SU-DHL-6 (cell line): ENCODE results near the gene BRCC3.

Experiments
- H2AFZ ChIP-seq: fragments of 200-600 bp; sonication (generic); 2 replicates; pipeline ENCODE4 v1.6.1; 2014; ENCODE audit warnings: low read depth, mild to moderate bottlenecking, moderate library complexity, mixed read lengths, antibody characterized with exemption, low read length; ENCODE audit not compliant: severe bottlenecking
- H3F3A ChIP-seq: fragments of 200-600 bp; shearing (Covaris generic); 2 replicates; pipeline ENCODE4 v1.6.0; 2016; ENCODE audit warnings: antibody characterized with exemption, mild to moderate bottlenecking; ENCODE audit not compliant: insufficient read depth
- H3K27ac ChIP-seq: fragments of 200-600 bp; sonication (generic); 2 replicates; pipeline ENCODE4 v1.5.1; 2016; ENCODE audit warnings: low read depth, mild to moderate bottlenecking, low read length, moderate library complexity, mixed read lengths
- H3K27me3 ChIP-seq: fragments of 200-600 bp; sonication (generic), shearing (Covaris generic); 2 replicates; pipeline ENCODE4 v1.6.0; 2014; ENCODE audit warnings: mild to moderate bottlenecking, low read length
- H3K36me3 ChIP-seq: fragments of 200-600 bp; sonication (generic); 2 replicates; pipeline ENCODE4 v1.6.1; 2014; ENCODE audit warnings: mild to moderate bottlenecking, low read length, mixed read lengths
- H3K4me2 ChIP-seq: fragments of 300-600, 200-600 bp; shearing (Covaris generic), sonication (generic); 2 replicates; pipeline ENCODE4 v1.6.0; 2014; ENCODE audit warnings: low read length, low read depth, mild to moderate bottlenecking; ENCODE audit not compliant: poor library complexity, severe bottlenecking
- H3K4me3 ChIP-seq: fragments of 200-600 bp; sonication (generic); 2 replicates; pipeline ENCODE4 v1.5.1; 2014; ENCODE audit warnings: antibody characterized with exemption, low read length, mild to moderate bottlenecking, mixed read lengths; ENCODE audit not compliant: insufficient read depth, poor library complexity, severe bottlenecking
- H3K79me2 ChIP-seq: fragments of 200-600 bp; sonication (generic); 2 replicates; pipeline ENCODE4 v1.6.1; 2014; ENCODE audit warnings: mild to moderate bottlenecking, low read length, moderate library complexity; ENCODE audit not compliant: insufficient read depth
- H3K9ac ChIP-seq: fragments of 200-600 bp; sonication (generic); 2 replicates; pipeline ENCODE4 v1.7.0; 2014; ENCODE audit warnings: mild to moderate bottlenecking, low read length
- H3K9me2 ChIP-seq: fragments of 200-600 bp; sonication (generic); replicated peaks from 2 replicates; pipeline ENCODE4 v1.6.1; 2014; ENCODE audit warnings: low read length; ENCODE audit not compliant: insufficient read depth
- H3K9me3 ChIP-seq: fragments of 200-600 bp; sonication (generic); 2 replicates; pipeline ENCODE4 v1.6.1; 2014; ENCODE audit warnings: low read length, mixed read lengths; ENCODE audit not compliant: insufficient read depth
- H4K20me1 ChIP-seq: fragments of 200-600 bp; sonication (generic); 2 replicates; pipeline ENCODE4 v1.6.1; 2014; ENCODE audit warnings: low read depth, mild to moderate bottlenecking, antibody characterized with exemption, low read length, moderate library complexity, mixed read lengths
- CTCF ChIP-seq: fragments of 200-600 bp; sonication (generic); IDR thresholded peaks from one replicate; pipeline ENCODE4 v1.5.1; 2017; ENCODE audit warnings: antibody characterized with exemption, mild to moderate bottlenecking, low read length, moderate library complexity; ENCODE audit not compliant: insufficient read depth, poor library complexity, severe bottlenecking
- EZH2phosphoT487 ChIP-seq: fragments of 200-600 bp; sonication (generic), shearing (Covaris generic); conservative IDR thresholded peaks from 2 replicates; pipeline ENCODE4 v1.6.1; 2018; ENCODE audit warnings: mild to moderate bottlenecking, antibody characterized with exemption, low read length, moderate library complexity, mixed read lengths

BRCC3 gene

GRCh38 chrX:155069414-155069813 is 1.9 kb upstream of the BRCC3 start:
- Histone ChIP-seq H3K9ac (peak overlapping the region; percentile 96), H3K4me2 (peak overlapping the region; percentile 72), H3K36me3 (no peaks in the 10 kb centered on the region), H3K4me3 (peak overlapping the region; percentile 95), H2AFZ (no peak overlapping the region), H3K27me3 (no peaks in the 10 kb centered on the region), H3F3A (no peaks in the 10 kb centered on the region), H3K9me3 (no peaks in the 10 kb centered on the region), H3K9me2 (no peaks in the 10 kb centered on the region), H3K27ac (no peak overlapping the region), H4K20me1 (no peaks in the 10 kb centered on the region), H3K79me2 (peaks cover 63% of the 10 kb centered on the region)
- TF ChIP-seq EZH2phosphoT487 (no peak), CTCF (no peak)

DNA sequence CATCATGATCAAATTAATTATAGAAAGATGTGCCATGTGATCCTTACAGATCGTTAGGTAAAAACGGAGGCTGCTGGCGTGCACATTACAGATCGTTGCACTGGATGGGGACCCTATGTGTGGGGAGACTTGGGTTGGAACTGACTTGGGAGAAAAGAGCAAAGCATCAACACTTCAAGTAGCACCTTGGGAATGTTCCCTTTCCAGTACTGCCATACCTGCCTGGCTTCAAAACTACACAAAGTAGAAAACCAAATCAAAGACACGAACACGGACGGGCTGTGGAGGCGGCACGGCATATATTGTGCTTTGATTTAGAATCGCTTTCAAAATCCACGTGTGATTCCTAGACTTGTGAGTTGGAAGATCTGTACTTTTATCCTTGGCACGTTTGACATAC is 1.3 kb upstream of the BRCC3 start:
- H3F3A ChIP-seq: no peaks in the 10 kb centered on the region
- peak overlapping the region; percentile 96 for H3K9ac ChIP-seq
- H3K27ac ChIP-seq: peak overlapping the region; percentile 84
- H3K9me3 ChIP-seq: no peaks in the 10 kb centered on the region
- peak overlapping the region; percentile 72 for H3K4me2 ChIP-seq
- H4K20me1 ChIP-seq: no peaks in the 10 kb centered on the region
- peak overlapping the region; percentile 95 for H3K4me3 ChIP-seq
- no peaks in the 10 kb centered on the region for H3K9me2 ChIP-seq
- no peaks in the 10 kb centered on the region for H3K27me3 ChIP-seq
- peaks cover 2% of the 10 kb centered on the region; the same call in 1 of the 2 replicates for H3K36me3 ChIP-seq
- TF ChIP-seq CTCF: no peak
- TF ChIP-seq EZH2phosphoT487: no peak
- peak overlapping the region; percentile 43 for H2AFZ ChIP-seq
- peaks cover 63% of the 10 kb centered on the region for H3K79me2 ChIP-seq

DNA sequence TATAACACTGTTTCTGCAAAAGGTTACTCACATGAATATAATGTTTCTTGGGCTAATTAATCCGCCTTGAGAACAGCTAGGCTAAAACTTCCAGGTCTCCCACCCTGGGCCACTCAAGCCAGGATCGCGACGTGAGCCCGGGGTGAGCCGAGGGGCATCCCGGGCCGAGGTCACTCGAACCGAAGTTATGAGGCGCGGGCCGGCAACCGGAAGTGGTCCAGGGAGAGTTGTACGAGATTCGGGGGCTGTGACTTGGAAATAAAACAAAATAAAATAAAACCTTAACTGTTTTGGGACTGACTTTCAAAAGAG is 689 bp upstream of the BRCC3 start:
- TF ChIP-seq EZH2phosphoT487 (no peak), CTCF (no peak)
- Histone ChIP-seq H4K20me1 (no peaks in the 10 kb centered on the region), H3K9ac (peak overlapping the region; percentile 96), H2AFZ (peak overlapping the region; percentile 43), H3K4me3 (peak overlapping the region; percentile 95), H3K9me2 (no peaks in the 10 kb centered on the region), H3K9me3 (no peaks in the 10 kb centered on the region), H3K27ac (peak overlapping the region; percentile 84), H3K4me2 (peak overlapping the region; percentile 72), H3K79me2 (peaks cover 63% of the 10 kb centered on the region), H3K36me3 (peaks cover 2% of the 10 kb centered on the region; the same call in 1 of the 2 replicates), H3K27me3 (no peaks in the 10 kb centered on the region), H3F3A (no peaks in the 10 kb centered on the region)
